ENCODE results near the gene CORIN.

- TF ChIP-seq CTCF (IDR thresholded peaks at IDR 0.05; ENCODE audit: low read depth, low read length) (no peak), EZH2phosphoT487 (IDR thresholded peaks at IDR 0.05; ENCODE audit: low read depth) (no peak)
These were observed 286.8 kb downstream of the CORIN start for GRCh38 chr4:47550899-47551548.
